CD4-positive, alpha-beta memory T cell (primary cell): ENCODE data around the gene FYB2. TPM values are rescaled to one million over a fixed set of nuclear protein-coding genes. Genes with fewer than 3 reads are reported as not detected.

ENCODE experiments used
- CTCF ChIA-PET: fragments of 350-600 bp; sonication (Branson Sonifier 250); formaldehyde crosslinking; loops from one replicate; lab custom pipeline; 2021; ENCODE audit warnings: inconsistent platforms; ENCODE audit not compliant: partially characterized antibody; lab: Charles Lee
- POLR2A ChIA-PET: fragments of 350-600 bp; sonication (Branson Sonifier 250); formaldehyde crosslinking; loops from one replicate; lab custom pipeline; 2021; ENCODE audit not compliant: partially characterized antibody; lab: Charles Lee
- DNase-seq, 5 donors: peaks; one replicate each; pipeline versions ENCODE4 v3.0.0 to v3.0.0-alpha.2; 2020 to 2022; ENCODE audit warnings: mixed read lengths in 1 of 5
- H3K27ac ChIP-seq: one replicate; pipeline ENCODE4 v1.7.0; 2013; ENCODE audit warnings: low read depth, low read length
- H3K27me3 ChIP-seq: 2 replicates; pipeline ENCODE4 v1.7.0; 2013; ENCODE audit warnings: mild to moderate bottlenecking, low read length, moderate library complexity; ENCODE audit not compliant: insufficient read depth
- H3K36me3 ChIP-seq: 2 replicates; pipeline ENCODE4 v1.7.0; 2013; ENCODE audit warnings: mild to moderate bottlenecking, low read length, moderate library complexity; ENCODE audit not compliant: insufficient read depth
- H3K4me1 ChIP-seq: 2 replicates; pipeline ENCODE4 v1.7.0; 2013; ENCODE audit warnings: mild to moderate bottlenecking, low read length, moderate library complexity; ENCODE audit not compliant: insufficient read depth
- H3K4me3 ChIP-seq, 2 donors: one replicate each; pipeline ENCODE4 v1.7.0; 2013; ENCODE audit warnings: low read length in 2 of 2, mild to moderate bottlenecking in 1 of 2
- H3K9me3 ChIP-seq, 2 donors: one replicate each; pipeline ENCODE4 v1.7.0; 2013; ENCODE audit warnings: low read length in 2 of 2, control low read depth in 1 of 2; ENCODE audit not compliant: control insufficient read depth in 1 of 2
- H3K27ac Mint-ChIP-seq, 7 donors: one replicate each; pipeline ENCODE4 v1.8.0; 2020 to 2021; ENCODE audit warnings: mixed read lengths in 7 of 7, mild to moderate bottlenecking in 6 of 7, inconsistent platforms in 3 of 7, moderate library complexity in 3 of 7
- H3K27me3 Mint-ChIP-seq, 2 donors: one replicate each; pipeline ENCODE4 v1.8.0; 2020 to 2021; ENCODE audit warnings: mixed read lengths in 2 of 2
- H3K36me3 Mint-ChIP-seq, 2 donors: one replicate each; pipeline ENCODE4 v1.8.0; 2020 to 2021; ENCODE audit warnings: mixed read lengths in 2 of 2, inconsistent platforms in 1 of 2, mild to moderate bottlenecking in 1 of 2
- H3K4me1 Mint-ChIP-seq, 4 donors: one replicate each; pipeline ENCODE4 v1.8.0; 2020 to 2021; ENCODE audit warnings: mixed read lengths in 4 of 4, mild to moderate bottlenecking in 1 of 4
- H3K4me3 Mint-ChIP-seq, 8 donors: one replicate each; pipeline ENCODE4 v1.8.0; 2020 to 2021; ENCODE audit warnings: mixed read lengths in 8 of 8, mild to moderate bottlenecking in 7 of 8, moderate library complexity in 6 of 8, inconsistent platforms in 3 of 8
- H3K9me3 Mint-ChIP-seq, 8 donors: one replicate each; pipeline ENCODE4 v1.8.0; 2020 to 2021; ENCODE audit warnings: mixed read lengths in 8 of 8, mild to moderate bottlenecking in 5 of 8, inconsistent platforms in 3 of 8, moderate library complexity in 1 of 8
- intact Hi-C: fragments of 100-400 bp; cut with micrococcal nuclease; formaldehyde crosslinking; loops from one replicate; pipeline ENCODE4 v1.15.1; 2023
- polyA plus RNA-seq, 2 donors: library from polyadenylated mRNA; unstranded; fragments of 300-500 nt; fragmentation: Illumina TruSeq; gene quantifications; one replicate each; pipeline ENCODE4 v1.2.3, GENCODE V29; 2021
- total RNA-seq, 2 experiments: library from RNA; stranded (reverse); gene quantifications; one replicate each; pipeline ENCODE4 v1.2.3, GENCODE V29; 2021

FYB2 gene
- total and polyA plus RNA-seq, 4 experiments from 2014 or later: not detected

DNA sequence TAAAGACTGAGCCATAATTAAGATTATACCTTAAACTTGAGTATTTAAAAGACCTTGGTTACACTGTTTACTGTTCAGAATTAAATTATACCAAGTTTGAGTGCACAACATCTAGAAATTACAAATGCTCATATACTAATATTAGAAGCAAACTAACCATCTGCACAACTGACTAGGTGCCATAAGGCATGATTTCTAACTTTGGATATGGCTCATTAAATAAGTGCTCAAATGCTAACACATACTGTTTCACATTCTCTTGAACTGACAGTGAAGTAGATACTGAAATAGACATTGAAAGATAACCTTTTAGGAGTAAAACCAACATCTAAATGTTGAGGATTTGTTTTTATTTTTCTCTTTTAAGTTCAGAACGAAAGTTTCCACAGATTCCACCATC is 100.0 kb downstream of the FYB2 start:
- no peaks in the 10 kb centered on the region for H3K36me3 ChIP-seq
- POLR2A ChIA-PET: no interaction called here
- DNase-seq: no peak
- Mint-ChIP-seq H3K27ac (no peak overlapping the region), H3K4me1 (no peaks in the 10 kb centered on the region), H3K27me3 (peaks cover 0 to 2% of the 10 kb centered on the region in 2 donors), H3K4me3 (no peak overlapping the region), H3K36me3 (no peaks in the 10 kb centered on the region), H3K9me3 (no peaks in the 10 kb centered on the region)
- H3K4me3 ChIP-seq: no peak overlapping the region
- CTCF ChIA-PET: no interaction called here
- intact Hi-C loops: no loop called here
- H3K27ac ChIP-seq: no peak overlapping the region
- H3K27me3 ChIP-seq: no peaks in the 10 kb centered on the region
- H3K4me1 ChIP-seq: no peaks in the 10 kb centered on the region
- H3K9me3 ChIP-seq: no peaks in the 10 kb centered on the region

DNA sequence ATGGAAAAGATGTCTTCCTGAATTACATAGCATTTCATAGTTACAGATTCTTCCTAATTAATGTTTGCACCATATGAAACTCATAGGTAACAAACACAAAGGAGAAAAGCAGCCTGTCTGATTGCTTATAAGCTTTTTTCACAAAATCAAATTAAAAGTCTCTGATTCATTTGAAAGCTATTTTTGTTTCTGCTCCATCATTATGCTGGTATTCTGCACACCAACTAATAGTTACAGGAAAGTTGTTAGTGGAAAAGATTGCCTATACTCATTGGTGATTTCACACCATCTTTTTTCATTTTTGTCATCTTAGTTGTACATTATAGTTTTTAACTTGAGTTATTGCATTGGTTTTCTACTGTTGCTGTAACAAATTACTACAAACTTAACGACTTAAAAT is 104.0 kb downstream of the FYB2 start:
- Histone ChIP-seq H3K4me1 (no peaks in the 10 kb centered on the region), H3K27me3 (no peaks in the 10 kb centered on the region), H3K27ac (no peak overlapping the region), H3K9me3 (no peaks in the 10 kb centered on the region), H3K36me3 (no peaks in the 10 kb centered on the region), H3K4me3 (no peak overlapping the region)
- no peak for DNase-seq
- Mint-ChIP-seq H3K36me3 (no peaks in the 10 kb centered on the region), H3K4me1 (no peaks in the 10 kb centered on the region), H3K27me3 (peaks cover 0 to 2% of the 10 kb centered on the region in 2 donors), H3K9me3 (no peaks in the 10 kb centered on the region), H3K4me3 (no peak overlapping the region), H3K27ac (no peak overlapping the region)
- CTCF ChIA-PET: no interaction called here
- POLR2A ChIA-PET: no interaction called here
- intact Hi-C loops: no loop called here

DNA sequence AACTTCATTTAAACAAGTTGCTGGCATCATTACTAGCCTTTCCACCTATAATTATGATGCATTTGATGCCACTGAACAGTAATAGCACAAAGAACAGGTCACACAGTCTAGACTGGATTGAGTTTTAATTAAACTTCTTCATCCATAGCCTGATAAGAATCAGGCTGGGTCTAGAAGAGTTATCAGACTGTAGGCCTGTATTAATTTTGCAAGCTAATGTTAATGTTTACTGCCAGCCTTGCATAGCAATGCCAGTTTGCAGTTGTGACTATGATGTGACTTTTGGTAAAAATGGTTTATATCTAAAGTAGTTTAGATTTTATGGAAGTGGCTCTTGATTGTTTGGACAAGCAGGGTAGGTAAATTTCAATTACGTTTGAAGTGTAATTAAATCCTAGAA is 106.1 kb downstream of the FYB2 start:
- Mint-ChIP-seq H3K27ac (no peak overlapping the region), H3K9me3 (no peaks in the 10 kb centered on the region), H3K4me3 (no peak overlapping the region), H3K4me1 (no peaks in the 10 kb centered on the region), H3K27me3 (peaks cover 0 to 6% of the 10 kb centered on the region in 2 donors), H3K36me3 (no peaks in the 10 kb centered on the region)
- intact Hi-C loops: no loop called here
- no peaks in the 10 kb centered on the region for H3K36me3 ChIP-seq
- POLR2A ChIA-PET: no interaction called here
- no peak for DNase-seq
- no peaks in the 10 kb centered on the region for H3K4me1 ChIP-seq
- CTCF ChIA-PET: no interaction called here
- no peak overlapping the region for H3K4me3 ChIP-seq
- no peaks in the 10 kb centered on the region for H3K27me3 ChIP-seq
- H3K9me3 ChIP-seq: no peaks in the 10 kb centered on the region
- H3K27ac ChIP-seq: no peak overlapping the region

DNA sequence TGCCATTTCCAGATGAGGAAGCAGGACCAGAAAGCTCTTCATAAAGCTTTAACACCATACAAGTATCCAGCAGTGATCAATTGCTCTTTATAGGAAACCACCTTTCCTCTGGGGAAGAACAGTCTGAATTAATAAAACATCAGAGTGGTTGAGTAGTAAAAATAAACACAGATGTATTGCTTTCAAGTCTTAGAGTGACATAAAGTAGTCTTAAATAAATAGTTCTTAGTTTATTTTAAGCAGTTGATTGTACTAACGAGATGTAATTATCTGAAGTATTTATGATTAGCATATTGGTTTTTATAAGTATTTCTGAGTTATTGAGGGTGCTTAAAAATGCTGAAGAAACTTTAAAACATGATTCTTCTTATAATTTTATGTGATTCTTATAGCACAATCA is 107.1 kb downstream of the FYB2 start:
- no peaks in the 10 kb centered on the region for H3K9me3 ChIP-seq
- no peaks in the 10 kb centered on the region for H3K36me3 ChIP-seq
- CTCF ChIA-PET: interaction anchor here (1.8 kb wide), 1 partner anchor 11 kb away, joined by 4 read pairs; no protein-coding TSS in a partner anchor
- no peak overlapping the region for H3K27ac ChIP-seq
- no peaks in the 10 kb centered on the region for H3K4me1 Mint-ChIP-seq
- no peak overlapping the region for H3K4me3 ChIP-seq
- H3K27ac Mint-ChIP-seq: no peak overlapping the region
- no peaks in the 10 kb centered on the region for H3K36me3 Mint-ChIP-seq
- DNase-seq: no peak
- no peaks in the 10 kb centered on the region for H3K27me3 ChIP-seq
- H3K9me3 Mint-ChIP-seq: peaks cover 0 to 3% (median 0%) of the 10 kb centered on the region in 8 donors
- no peaks in the 10 kb centered on the region for H3K4me1 ChIP-seq
- H3K4me3 Mint-ChIP-seq: no peak overlapping the region
- H3K27me3 Mint-ChIP-seq: peaks cover 2 to 7% of the 10 kb centered on the region in 2 donors
- intact Hi-C loops: no loop called here
- POLR2A ChIA-PET: no interaction called here

DNA sequence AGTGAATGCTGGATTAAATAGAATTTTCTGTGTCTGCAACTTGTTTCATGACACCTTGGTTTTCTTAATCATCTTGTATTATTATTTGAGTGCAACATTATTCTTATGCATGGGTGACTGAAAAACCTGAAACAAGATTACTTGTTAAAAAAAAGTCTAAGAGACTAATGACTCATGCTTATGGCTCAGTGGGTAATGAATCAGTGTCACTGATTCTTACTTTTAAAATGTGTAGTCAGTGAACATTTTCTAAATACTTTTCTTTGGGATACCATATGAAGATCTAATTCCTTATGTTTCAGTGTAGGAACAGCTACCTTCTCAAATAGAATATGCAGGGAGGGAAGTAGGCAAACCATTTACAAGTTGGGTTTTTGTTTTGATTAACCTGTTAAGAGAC is 108.6 kb downstream of the FYB2 start:
- POLR2A ChIA-PET: no interaction called here
- Mint-ChIP-seq H3K9me3 (peaks cover 0 to 3% (median 0%) of the 10 kb centered on the region in 8 donors), H3K4me3 (no peak overlapping the region), H3K4me1 (no peaks in the 10 kb centered on the region), H3K36me3 (no peaks in the 10 kb centered on the region), H3K27me3 (peaks cover 2 to 9% of the 10 kb centered on the region in 2 donors), H3K27ac (no peak overlapping the region)
- DNase-seq: no peak
- Histone ChIP-seq H3K9me3 (no peaks in the 10 kb centered on the region), H3K4me3 (no peak overlapping the region), H3K27me3 (peaks cover 4% of the 10 kb centered on the region), H3K27ac (no peak overlapping the region), H3K4me1 (no peaks in the 10 kb centered on the region), H3K36me3 (no peaks in the 10 kb centered on the region)
- CTCF ChIA-PET: interaction anchor here (1.2 to 2.1 kb wide), 4 partner anchors 9 to 1426 kb away, joined by 3 to 13 read pairs (median 4); no protein-coding TSS in a partner anchor
- intact Hi-C loops: no loop called here

DNA sequence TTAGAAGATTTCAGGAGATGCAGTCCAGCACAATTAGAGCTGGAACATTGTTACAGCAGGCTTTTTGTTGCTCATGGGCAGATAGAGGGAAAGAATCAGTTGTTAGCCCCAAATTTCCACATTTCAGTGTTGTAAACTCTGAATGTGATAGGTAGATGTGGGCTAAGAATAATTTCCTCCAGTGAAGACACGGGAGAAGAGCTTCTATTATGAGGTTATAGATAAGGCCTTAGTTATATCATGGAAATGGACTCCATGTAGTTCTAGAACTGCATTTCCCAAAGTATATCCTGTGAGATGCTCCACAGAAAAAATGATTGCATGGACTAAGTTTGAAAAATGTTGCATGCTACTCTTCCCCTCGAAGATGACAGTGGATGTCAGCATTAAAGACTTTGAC is 109.2 kb downstream of the FYB2 start:
- POLR2A ChIA-PET: no interaction called here

DNA sequence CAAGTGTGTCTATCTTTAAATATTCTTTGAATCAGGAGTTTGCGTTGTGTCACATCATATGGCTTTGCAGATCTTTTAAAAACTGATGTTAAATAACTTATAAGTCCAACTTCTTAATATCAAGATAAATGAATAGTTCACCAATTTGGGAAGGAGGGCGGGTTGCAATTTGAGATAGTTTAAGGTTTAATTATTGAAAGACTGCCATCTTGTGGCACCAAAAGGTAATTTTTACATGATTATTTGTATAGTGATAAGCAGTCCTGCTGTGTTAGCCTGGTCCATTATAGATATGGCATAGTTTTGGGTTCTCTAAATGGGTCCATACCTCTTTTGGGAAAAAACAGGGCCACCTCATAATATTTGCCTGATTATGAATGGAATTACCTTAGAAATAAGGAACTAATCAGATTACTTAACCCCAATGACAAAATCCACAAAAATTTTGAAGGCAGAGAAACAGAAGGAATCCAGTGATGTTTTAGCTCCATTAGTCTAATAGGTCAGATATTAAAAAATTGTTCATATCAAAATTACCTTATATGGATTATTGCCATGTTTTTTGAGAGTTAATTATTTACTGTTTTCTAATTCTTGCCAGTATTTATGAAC is 109.8 kb downstream of the FYB2 start:
- POLR2A ChIA-PET: no interaction called here
- Mint-ChIP-seq H3K27ac (no peak overlapping the region), H3K36me3 (no peaks in the 10 kb centered on the region), H3K9me3 (peaks cover 0 to 3% (median 0%) of the 10 kb centered on the region in 8 donors), H3K4me3 (no peak overlapping the region), H3K27me3 (peaks cover 2 to 9% of the 10 kb centered on the region in 2 donors), H3K4me1 (no peaks in the 10 kb centered on the region)
- H3K4me3 ChIP-seq: no peak overlapping the region
- no peaks in the 10 kb centered on the region for H3K36me3 ChIP-seq
- DNase-seq: peak in 4 of 5 donors; percentile 2 to 13 (median 6)
- CTCF ChIA-PET: interaction anchor here (0.7 to 2.1 kb wide), 10 partner anchors 9 to 1425 kb away, joined by 3 to 13 read pairs (median 4); no protein-coding TSS in a partner anchor
- intact Hi-C loops: loop anchor here (10.0 kb wide), 1 partner anchor 1755 kb away; no protein-coding TSS in a partner anchor
- H3K27me3 ChIP-seq: peaks cover 4% of the 10 kb centered on the region
- H3K27ac ChIP-seq: no peak overlapping the region
- H3K9me3 ChIP-seq: no peaks in the 10 kb centered on the region
- no peaks in the 10 kb centered on the region for H3K4me1 ChIP-seq

More for the DNA sequence above, 109.2 kb downstream of the FYB2 start:
- Histone ChIP-seq H3K9me3 (no peaks in the 10 kb centered on the region), H3K27ac (no peak overlapping the region), H3K4me3 (no peak overlapping the region), H3K27me3 (peaks cover 4% of the 10 kb centered on the region), H3K36me3 (no peaks in the 10 kb centered on the region), H3K4me1 (no peaks in the 10 kb centered on the region)
- Mint-ChIP-seq H3K27me3 (peaks cover 2 to 9% of the 10 kb centered on the region in 2 donors), H3K36me3 (no peaks in the 10 kb centered on the region), H3K9me3 (peaks cover 0 to 3% (median 0%) of the 10 kb centered on the region in 8 donors), H3K4me3 (no peak overlapping the region), H3K4me1 (no peaks in the 10 kb centered on the region), H3K27ac (no peak overlapping the region)
- DNase-seq: no peak
- CTCF ChIA-PET: interaction anchor here (0.7 to 2.1 kb wide), 8 partner anchors 8 to 1425 kb away, joined by 3 to 13 read pairs (median 4); no protein-coding TSS in a partner anchor
- intact Hi-C loops: loop anchor here (10.0 kb wide), 1 partner anchor 1755 kb away; no protein-coding TSS in a partner anchor
